NCI-H1048 (cell line): ENCODE data around the gene PHGDH.

Experiments
- DNase-seq: peaks from one replicate; lab custom pipeline; 2025; lab: John Stamatoyannopoulos, UW

The PHGDH gene

GRCh38 chr1:119790451-119791198 is 78.9 kb downstream of the PHGDH start:
- no peak for DNase-seq

- DNase-seq = no peak
Measured at GRCh38 chr1:119791377-119791776, 79.6 kb downstream of the PHGDH start.
